HepG2 (cell line): ENCODE measurements around the gene TM9SF3.

Source experiments
- EZH2 ChIP-seq: conservative IDR thresholded peaks from 2 replicates; pipeline ENCODE4 v1.6.1; 2012; ENCODE audit warnings: mild to moderate bottlenecking, low read depth, low read length, moderate library complexity
- GPN1 ChIP-seq: sonication (generic); formaldehyde crosslinking; IDR thresholded peaks from 2 replicates; pipeline ENCODE4 v1.5.1; 2020; ENCODE audit warnings: missing genetic modification reagents, borderline replicate concordance
- KLF16 ChIP-seq, 2 experiments: sonication (generic) in 1 of 2; formaldehyde crosslinking in 1 of 2; IDR thresholded peaks; 2 replicates each; pipeline versions ENCODE4 v1.6.1 to v1.8.0; 2016 to 2023; ENCODE audit warnings: missing genetic modification reagents in 2 of 2, missing compliant biosample characterization in 1 of 2
- PATZ1 ChIP-seq: sonication (generic); formaldehyde crosslinking; IDR thresholded peaks from 2 replicates; pipeline ENCODE4 v1.4.0; 2020; ENCODE audit warnings: missing genetic modification reagents
- POLR2A ChIP-seq, 2 experiments: IDR thresholded peaks; 2 replicates each; pipeline ENCODE4 v1.6.1; 2011; ENCODE audit warnings: low read depth in 2 of 2, low read length in 2 of 2, mild to moderate bottlenecking in 1 of 2, moderate library complexity in 1 of 2; ENCODE audit not compliant: insufficient read depth in 1 of 2
- SAFB2 ChIP-seq: sonication (generic); formaldehyde crosslinking; IDR thresholded peaks from 2 replicates; pipeline ENCODE4 v1.5.1; 2020; ENCODE audit warnings: missing genetic modification reagents, low read depth, mild to moderate bottlenecking, borderline replicate concordance
- SP5 ChIP-seq: IDR thresholded peaks from 2 replicates; pipeline ENCODE4 v1.6.1; 2016; ENCODE audit warnings: low read depth, borderline replicate concordance
- ZNF282 ChIP-seq: fragments of 450-650 bp; IDR thresholded peaks from 2 replicates; pipeline ENCODE4 v1.6.1; 2018; ENCODE audit not compliant: partially characterized antibody

- no peak for TF ChIP-seq EZH2
- no peak for TF ChIP-seq GPN1 (CRISPR knock-in tag)
- TF ChIP-seq KLF16 (CRISPR knock-in tag; IDR thresholded peaks at IDR 0.05) = no peak
- no peak for TF ChIP-seq POLR2A (IDR thresholded peaks at IDR 0.05; ENCODE audit: insufficient read depth in 1 of 2, low read depth in 2 of 2, low read length in 2 of 2)
- TF ChIP-seq SP5 (CRISPR knock-in tag) = no peak
- TF ChIP-seq ZNF282 = no peak
- TF ChIP-seq PATZ1 (CRISPR knock-in tag) = no peak
- TF ChIP-seq SAFB2 (CRISPR knock-in tag) = no peak
Observed at GRCh38 chr10:96625173-96625572, 38.4 kb upstream of the TM9SF3 start.
